Loucy (cell line): ENCODE data around the gene NR1I3.

ENCODE experiments used
- EZH2phosphoT487 ChIP-seq: fragments of 200-600 bp; IDR thresholded peaks from 2 replicates; pipeline ENCODE4 v1.6.1; 2018; ENCODE audit warnings: antibody characterized with exemption, mild to moderate bottlenecking, moderate library complexity, borderline replicate concordance
- TF ChIP-seq, protein P1 (sequence below): fragments of 200-600 bp; sonication (generic); conservative IDR thresholded peaks from 2 replicates; pipeline ENCODE4 v1.5.1; 2014; ENCODE audit warnings: mild to moderate bottlenecking, antibody characterized with exemption, low read length

- TF ChIP-seq, protein P1, sequence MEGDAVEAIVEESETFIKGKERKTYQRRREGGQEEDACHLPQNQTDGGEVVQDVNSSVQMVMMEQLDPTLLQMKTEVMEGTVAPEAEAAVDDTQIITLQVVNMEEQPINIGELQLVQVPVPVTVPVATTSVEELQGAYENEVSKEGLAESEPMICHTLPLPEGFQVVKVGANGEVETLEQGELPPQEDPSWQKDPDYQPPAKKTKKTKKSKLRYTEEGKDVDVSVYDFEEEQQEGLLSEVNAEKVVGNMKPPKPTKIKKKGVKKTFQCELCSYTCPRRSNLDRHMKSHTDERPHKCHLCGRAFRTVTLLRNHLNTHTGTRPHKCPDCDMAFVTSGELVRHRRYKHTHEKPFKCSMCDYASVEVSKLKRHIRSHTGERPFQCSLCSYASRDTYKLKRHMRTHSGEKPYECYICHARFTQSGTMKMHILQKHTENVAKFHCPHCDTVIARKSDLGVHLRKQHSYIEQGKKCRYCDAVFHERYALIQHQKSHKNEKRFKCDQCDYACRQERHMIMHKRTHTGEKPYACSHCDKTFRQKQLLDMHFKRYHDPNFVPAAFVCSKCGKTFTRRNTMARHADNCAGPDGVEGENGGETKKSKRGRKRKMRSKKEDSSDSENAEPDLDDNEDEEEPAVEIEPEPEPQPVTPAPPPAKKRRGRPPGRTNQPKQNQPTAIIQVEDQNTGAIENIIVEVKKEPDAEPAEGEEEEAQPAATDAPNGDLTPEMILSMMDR = no peak
- no peak for TF ChIP-seq EZH2phosphoT487
These were observed 31.4 kb downstream of the NR1I3 start for GRCh38 chr1:161206411-161207140.
